Liver (tissue), 9 donors: ENCODE results near the gene ATP4B. TPM values are rescaled to one million over a fixed set of nuclear protein-coding genes. Genes with fewer than 3 reads are reported as not detected.

Source experiments
- DNase-seq: peaks from one replicate; pipeline ENCODE4 v3.0.0-alpha.2; 2017; ENCODE audit warnings: low spot score
- H3K27ac ChIP-seq, 2 donors: one replicate each; pipeline ENCODE4 v1.7.0; 2013; ENCODE audit warnings: inconsistent platforms in 2 of 2, low read length in 2 of 2, control low read depth in 1 of 2, low read depth in 1 of 2, mild to moderate bottlenecking in 1 of 2
- H3K27me3 ChIP-seq, 4 donors: one replicate each; pipeline versions ENCODE4 v1.6.1 to v1.7.0; 2013; ENCODE audit warnings: low read length in 3 of 4, inconsistent platforms in 1 of 4, mild to moderate bottlenecking in 1 of 4, moderate library complexity in 1 of 4; ENCODE audit not compliant: control insufficient read depth in 4 of 4, insufficient read depth in 4 of 4
- H3K36me3 ChIP-seq, 4 donors: one replicate each; pipeline versions ENCODE4 v1.6.1 to v1.7.0; 2013; ENCODE audit warnings: low read length in 3 of 4, mild to moderate bottlenecking in 3 of 4, low read depth in 1 of 4, moderate library complexity in 1 of 4; ENCODE audit not compliant: control insufficient read depth in 4 of 4, insufficient read depth in 3 of 4
- H3K4me1 ChIP-seq, 4 donors: one replicate each; pipeline versions ENCODE4 v1.6.1 to v1.7.0; 2013; ENCODE audit warnings: low read length in 3 of 4, mild to moderate bottlenecking in 3 of 4, moderate library complexity in 1 of 4; ENCODE audit not compliant: control insufficient read depth in 4 of 4, insufficient read depth in 4 of 4
- H3K4me3 ChIP-seq, 3 donors: one replicate each; pipeline versions ENCODE4 v1.6.1 to v1.7.0; 2013; ENCODE audit warnings: low read length in 3 of 3, control low read depth in 1 of 3, low read depth in 1 of 3, mild to moderate bottlenecking in 1 of 3
- H3K9ac ChIP-seq, 2 donors: one replicate each; pipeline ENCODE4 v1.7.0; 2013; ENCODE audit warnings: low read length in 2 of 2, mild to moderate bottlenecking in 2 of 2, moderate library complexity in 2 of 2, control low read depth in 1 of 2, low read depth in 1 of 2
- H3K9me3 ChIP-seq, 4 donors: one replicate each; pipeline versions ENCODE4 v1.6.1 to v1.7.0; 2013; ENCODE audit warnings: low read length in 3 of 4; ENCODE audit not compliant: control insufficient read depth in 4 of 4
- EGR1 ChIP-seq, 2 donors: IDR thresholded peaks; 2 replicates each; pipeline ENCODE4 v1.6.1; 2016 to 2018; ENCODE audit warnings: antibody characterized with exemption in 2 of 2, low read depth in 2 of 2
- FOXA1 ChIP-seq: IDR thresholded peaks from 2 replicates; pipeline ENCODE4 v1.6.1; 2016; ENCODE audit warnings: antibody characterized with exemption
- FOXA2 ChIP-seq: IDR thresholded peaks from 2 replicates; pipeline ENCODE4 v1.6.1; 2016; ENCODE audit warnings: antibody characterized with exemption
- GABPA ChIP-seq, 2 donors: IDR thresholded peaks in 1 of 2; conservative IDR thresholded peaks in 1 of 2; 2 replicates each; pipeline ENCODE4 v1.6.1; 2016; ENCODE audit warnings: antibody characterized with exemption in 2 of 2, mild to moderate bottlenecking in 1 of 2, moderate library complexity in 1 of 2
- HNF4A ChIP-seq, 2 donors: conservative IDR thresholded peaks; 2 replicates each; pipeline ENCODE4 v1.6.1; 2016; ENCODE audit warnings: antibody characterized with exemption in 2 of 2, mild to moderate bottlenecking in 2 of 2
- HNF4G ChIP-seq: IDR thresholded peaks from 2 replicates; pipeline ENCODE4 v1.6.1; 2016; ENCODE audit warnings: antibody characterized with exemption
- JUND ChIP-seq, 2 donors: IDR thresholded peaks; 2 replicates each; pipeline ENCODE4 v1.6.1; 2016; ENCODE audit warnings: antibody characterized with exemption in 2 of 2
- NR2F2 ChIP-seq: IDR thresholded peaks from 2 replicates; pipeline ENCODE4 v1.6.1; 2016; ENCODE audit warnings: antibody characterized with exemption
- RAD21 ChIP-seq, 2 donors: IDR thresholded peaks; 2 replicates each; pipeline ENCODE4 v1.6.1; 2016; ENCODE audit warnings: antibody characterized with exemption in 2 of 2, mild to moderate bottlenecking in 2 of 2
- RXRA ChIP-seq, 2 donors: IDR thresholded peaks; 2 replicates each; pipeline ENCODE4 v1.6.1; 2017 to 2018; ENCODE audit warnings: antibody characterized with exemption in 2 of 2, mild to moderate bottlenecking in 1 of 2
- SP1 ChIP-seq: IDR thresholded peaks from 2 replicates; pipeline ENCODE4 v1.6.1; 2018; ENCODE audit warnings: antibody characterized with exemption, mild to moderate bottlenecking
- TAF1 ChIP-seq: conservative IDR thresholded peaks from 2 replicates; pipeline ENCODE4 v1.6.1; 2016; ENCODE audit warnings: antibody characterized with exemption, mild to moderate bottlenecking
- YY1 ChIP-seq: IDR thresholded peaks from 2 replicates; pipeline ENCODE4 v1.6.1; 2016; ENCODE audit warnings: antibody characterized with exemption, mild to moderate bottlenecking
- WGBS: extraction: QIAGEN DNeasy Blood & Tissue Kit; methylation state at CpG from one replicate; pipeline ENCODE4 v1.1.7; 2013; 5-methylcytosine and 5-hydroxymethylcytosine counted together
- polyA plus RNA-seq, 2 donors: library from polyadenylated mRNA; stranded (reverse) in 1 of 2; unstranded in 1 of 2; fragments of 200-250 nt in 1 of 2; fragments of >200 nt in 1 of 2; fragmentation: Nextera tagmentation in 1 of 2; extraction: Ambion mirVana in 1 of 2; gene quantifications; one replicate each; pipeline versions ENCODE4 v1.2.1 to v1.2.3, GENCODE V29; 2013 to 2015
- total RNA-seq, 2 donors: library from RNA; depleted of rRNA; stranded (reverse); fragments of >200 nt; gene quantifications; one replicate each; pipeline ENCODE4 v1.2.3, GENCODE V29; 2014
- TF ChIP-seq, protein P1 (sequence below): IDR thresholded peaks from 2 replicates; pipeline ENCODE4 v1.6.1; 2016; ENCODE audit warnings: antibody characterized with exemption
- TF ChIP-seq, protein P2 (sequence below): fragments of 150-350 bp; IDR thresholded peaks from 2 replicates; pipeline ENCODE4 v1.5.1; 2017; ENCODE audit warnings: improper control_type of control experiment, low read depth, low read length; ENCODE audit not compliant: missing input control
- TF ChIP-seq, protein P3 (sequence below): IDR thresholded peaks from 2 replicates; pipeline ENCODE4 v1.6.1; 2016; ENCODE audit warnings: antibody characterized with exemption
- TF ChIP-seq, protein P4 (sequence below): IDR thresholded peaks from 2 replicates; pipeline ENCODE4 v1.6.1; 2016; ENCODE audit warnings: antibody characterized with exemption, mild to moderate bottlenecking
- donor health status: healthy.
- donor health status: healthy.
- donor health status: healthy.
- donor health status: healthy.
- donor health status: healthy.

The ATP4B gene
- total and polyA plus RNA-seq, 4 donors, result not detected

DNA sequence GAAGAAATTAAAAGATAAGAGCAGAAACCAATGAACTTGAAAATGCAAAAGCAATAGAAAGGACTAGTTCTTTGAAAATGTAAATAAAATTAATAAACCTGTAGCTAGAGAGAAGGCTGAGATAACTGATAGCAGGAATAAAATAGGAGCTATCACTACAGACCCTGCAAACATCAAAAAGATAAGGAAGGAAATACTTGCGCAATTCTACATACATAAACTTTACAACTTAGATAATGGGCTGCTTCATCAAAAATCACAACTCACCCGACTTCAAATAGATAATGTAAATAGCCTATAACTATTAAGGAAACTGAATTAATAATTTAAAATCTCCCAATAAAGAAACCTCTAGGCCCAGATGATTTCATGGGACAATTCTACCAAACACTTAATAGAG, 3.5 kb upstream of the ATP4B start (continued):
- TF ChIP-seq JUND (IDR thresholded peaks at IDR 0.05) (no peak), RXRA (IDR thresholded peaks at IDR 0.05) (no peak), SP1 (no peak), EGR1 (IDR thresholded peaks at IDR 0.05; ENCODE audit: low read depth in 2 of 2) (no peak)
- TF ChIP-seq, protein P1, sequence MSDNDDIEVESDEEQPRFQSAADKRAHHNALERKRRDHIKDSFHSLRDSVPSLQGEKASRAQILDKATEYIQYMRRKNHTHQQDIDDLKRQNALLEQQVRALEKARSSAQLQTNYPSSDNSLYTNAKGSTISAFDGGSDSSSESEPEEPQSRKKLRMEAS, result no peak
- TF ChIP-seq, protein P2, sequence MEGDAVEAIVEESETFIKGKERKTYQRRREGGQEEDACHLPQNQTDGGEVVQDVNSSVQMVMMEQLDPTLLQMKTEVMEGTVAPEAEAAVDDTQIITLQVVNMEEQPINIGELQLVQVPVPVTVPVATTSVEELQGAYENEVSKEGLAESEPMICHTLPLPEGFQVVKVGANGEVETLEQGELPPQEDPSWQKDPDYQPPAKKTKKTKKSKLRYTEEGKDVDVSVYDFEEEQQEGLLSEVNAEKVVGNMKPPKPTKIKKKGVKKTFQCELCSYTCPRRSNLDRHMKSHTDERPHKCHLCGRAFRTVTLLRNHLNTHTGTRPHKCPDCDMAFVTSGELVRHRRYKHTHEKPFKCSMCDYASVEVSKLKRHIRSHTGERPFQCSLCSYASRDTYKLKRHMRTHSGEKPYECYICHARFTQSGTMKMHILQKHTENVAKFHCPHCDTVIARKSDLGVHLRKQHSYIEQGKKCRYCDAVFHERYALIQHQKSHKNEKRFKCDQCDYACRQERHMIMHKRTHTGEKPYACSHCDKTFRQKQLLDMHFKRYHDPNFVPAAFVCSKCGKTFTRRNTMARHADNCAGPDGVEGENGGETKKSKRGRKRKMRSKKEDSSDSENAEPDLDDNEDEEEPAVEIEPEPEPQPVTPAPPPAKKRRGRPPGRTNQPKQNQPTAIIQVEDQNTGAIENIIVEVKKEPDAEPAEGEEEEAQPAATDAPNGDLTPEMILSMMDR, result no peak

DNA sequence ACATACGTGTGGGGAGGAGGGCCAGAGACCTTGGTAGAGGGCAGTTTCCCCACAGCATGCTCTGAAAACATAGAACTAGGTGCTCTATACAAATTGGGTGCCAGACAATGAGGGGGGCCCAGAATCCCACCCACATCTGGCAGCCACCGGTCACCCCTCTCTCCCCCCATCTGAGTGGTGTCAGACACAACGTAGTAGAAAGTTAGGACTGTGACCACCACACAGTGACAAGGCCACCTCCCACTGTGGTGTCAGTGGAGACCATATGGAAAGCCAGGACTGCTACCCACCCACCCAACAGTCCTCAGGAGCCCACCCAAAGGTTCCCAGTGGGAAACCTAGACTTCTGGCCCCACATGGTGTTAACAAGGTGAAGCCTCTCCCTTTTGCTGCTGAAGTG, 2.1 kb upstream of the ATP4B start:
- no peaks in the 10 kb centered on the region for H3K36me3 ChIP-seq
- no peaks in the 10 kb centered on the region for H3K27me3 ChIP-seq
- TF ChIP-seq HNF4G (no peak), GABPA (IDR thresholded peaks at IDR 0.05 in 1 of 2, conservative IDR thresholded peaks at IDR 0.05 in 1 of 2) (no peak), TAF1 (no peak), HNF4A (conservative IDR thresholded peaks at IDR 0.05) (no peak), FOXA1 (no peak), RAD21 (IDR thresholded peaks at IDR 0.05) (no peak), JUND (IDR thresholded peaks at IDR 0.05) (no peak), NR2F2 (no peak), YY1 (no peak), FOXA2 (no peak), EGR1 (IDR thresholded peaks at IDR 0.05; ENCODE audit: low read depth in 2 of 2) (no peak)
- TF ChIP-seq, protein P2, result no peak
- TF ChIP-seq, protein P3, sequence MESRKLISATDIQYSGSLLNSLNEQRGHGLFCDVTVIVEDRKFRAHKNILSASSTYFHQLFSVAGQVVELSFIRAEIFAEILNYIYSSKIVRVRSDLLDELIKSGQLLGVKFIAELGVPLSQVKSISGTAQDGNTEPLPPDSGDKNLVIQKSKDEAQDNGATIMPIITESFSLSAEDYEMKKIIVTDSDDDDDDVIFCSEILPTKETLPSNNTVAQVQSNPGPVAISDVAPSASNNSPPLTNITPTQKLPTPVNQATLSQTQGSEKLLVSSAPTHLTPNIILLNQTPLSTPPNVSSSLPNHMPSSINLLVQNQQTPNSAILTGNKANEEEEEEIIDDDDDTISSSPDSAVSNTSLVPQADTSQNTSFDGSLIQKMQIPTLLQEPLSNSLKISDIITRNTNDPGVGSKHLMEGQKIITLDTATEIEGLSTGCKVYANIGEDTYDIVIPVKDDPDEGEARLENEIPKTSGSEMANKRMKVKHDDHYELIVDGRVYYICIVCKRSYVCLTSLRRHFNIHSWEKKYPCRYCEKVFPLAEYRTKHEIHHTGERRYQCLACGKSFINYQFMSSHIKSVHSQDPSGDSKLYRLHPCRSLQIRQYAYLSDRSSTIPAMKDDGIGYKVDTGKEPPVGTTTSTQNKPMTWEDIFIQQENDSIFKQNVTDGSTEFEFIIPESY, result no peak
- WGBS, result 85% methylated on average over 3 of the region's 3 CpGs
- DNase-seq, result no peak
- no peak overlapping the region for H3K27ac ChIP-seq
- H3K9me3 ChIP-seq, result peaks cover 0 to 1% (median 0%) of the 10 kb centered on the region in 4 donors
- peaks cover 0 to 4% (median 0%) of the 10 kb centered on the region in 4 donors for H3K4me1 ChIP-seq
- no peak overlapping the region for H3K4me3 ChIP-seq
- H3K9ac ChIP-seq, result no peak overlapping the region

DNA sequence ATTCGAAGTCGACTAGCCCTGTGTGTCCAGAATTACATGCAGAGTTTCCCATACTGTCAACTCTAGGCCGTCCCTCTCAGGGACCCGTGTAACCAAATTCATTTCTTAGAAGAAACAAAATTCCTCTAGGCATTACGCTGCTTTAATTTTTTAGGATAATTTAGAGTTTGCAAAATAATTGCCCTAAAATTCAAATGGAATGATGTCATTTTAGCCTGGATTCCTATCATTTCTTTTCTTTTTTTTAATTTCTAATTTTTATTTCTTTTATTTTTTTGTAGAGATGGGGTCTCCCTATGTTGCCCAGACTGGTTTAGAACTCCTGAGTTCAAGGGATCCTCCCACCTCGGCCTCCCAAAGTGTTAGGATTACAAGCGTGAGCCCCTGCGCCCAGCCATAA, 1.3 kb upstream of the ATP4B start:
- TF ChIP-seq EGR1 (IDR thresholded peaks at IDR 0.05; ENCODE audit: low read depth in 2 of 2), result no peak
- TF ChIP-seq YY1, result no peak
- TF ChIP-seq, protein P4, sequence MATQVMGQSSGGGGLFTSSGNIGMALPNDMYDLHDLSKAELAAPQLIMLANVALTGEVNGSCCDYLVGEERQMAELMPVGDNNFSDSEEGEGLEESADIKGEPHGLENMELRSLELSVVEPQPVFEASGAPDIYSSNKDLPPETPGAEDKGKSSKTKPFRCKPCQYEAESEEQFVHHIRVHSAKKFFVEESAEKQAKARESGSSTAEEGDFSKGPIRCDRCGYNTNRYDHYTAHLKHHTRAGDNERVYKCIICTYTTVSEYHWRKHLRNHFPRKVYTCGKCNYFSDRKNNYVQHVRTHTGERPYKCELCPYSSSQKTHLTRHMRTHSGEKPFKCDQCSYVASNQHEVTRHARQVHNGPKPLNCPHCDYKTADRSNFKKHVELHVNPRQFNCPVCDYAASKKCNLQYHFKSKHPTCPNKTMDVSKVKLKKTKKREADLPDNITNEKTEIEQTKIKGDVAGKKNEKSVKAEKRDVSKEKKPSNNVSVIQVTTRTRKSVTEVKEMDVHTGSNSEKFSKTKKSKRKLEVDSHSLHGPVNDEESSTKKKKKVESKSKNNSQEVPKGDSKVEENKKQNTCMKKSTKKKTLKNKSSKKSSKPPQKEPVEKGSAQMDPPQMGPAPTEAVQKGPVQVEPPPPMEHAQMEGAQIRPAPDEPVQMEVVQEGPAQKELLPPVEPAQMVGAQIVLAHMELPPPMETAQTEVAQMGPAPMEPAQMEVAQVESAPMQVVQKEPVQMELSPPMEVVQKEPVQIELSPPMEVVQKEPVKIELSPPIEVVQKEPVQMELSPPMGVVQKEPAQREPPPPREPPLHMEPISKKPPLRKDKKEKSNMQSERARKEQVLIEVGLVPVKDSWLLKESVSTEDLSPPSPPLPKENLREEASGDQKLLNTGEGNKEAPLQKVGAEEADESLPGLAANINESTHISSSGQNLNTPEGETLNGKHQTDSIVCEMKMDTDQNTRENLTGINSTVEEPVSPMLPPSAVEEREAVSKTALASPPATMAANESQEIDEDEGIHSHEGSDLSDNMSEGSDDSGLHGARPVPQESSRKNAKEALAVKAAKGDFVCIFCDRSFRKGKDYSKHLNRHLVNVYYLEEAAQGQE, result no peak
- no peak for TF ChIP-seq TAF1
- no peak for TF ChIP-seq JUND (IDR thresholded peaks at IDR 0.05)
- TF ChIP-seq, protein P2, result no peak
- TF ChIP-seq HNF4A (conservative IDR thresholded peaks at IDR 0.05), result no peak
- TF ChIP-seq HNF4G, result no peak
- H3K4me1 ChIP-seq, result no peaks in the 10 kb centered on the region
- WGBS, result 92% methylated on average over 8 of the region's 8 CpGs
- H3K9ac ChIP-seq, result no peak overlapping the region
- H3K4me3 ChIP-seq, result no peak overlapping the region
- DNase-seq, result no peak
- no peaks in the 10 kb centered on the region for H3K36me3 ChIP-seq
- H3K9me3 ChIP-seq, result no peaks in the 10 kb centered on the region
- H3K27me3 ChIP-seq, result no peaks in the 10 kb centered on the region
- no peak overlapping the region for H3K27ac ChIP-seq
